GM18505 (cell line): Measurements from ENCODE around the gene MYCBP.

Experiments used
- ATAC-seq: cut with Tn5 transposase; IDR thresholded peaks from one replicate; pipeline ENCODE4 v1.9.1; 2021; ENCODE audit not compliant: unreplicated experiment
- POLR2A ChIP-seq: IDR thresholded peaks from 4 replicates; pipeline ENCODE4 v1.6.1; 2011; ENCODE audit warnings: borderline replicate concordance; ENCODE audit not compliant: insufficient read depth, insufficient read length; ENCODE audit errors: extremely low read depth

The MYCBP gene

GRCh38 chr1:38820860-38821259, 52.3 kb downstream of the MYCBP start:
- TF ChIP-seq POLR2A: no peak
- no peak for ATAC-seq

DNA sequence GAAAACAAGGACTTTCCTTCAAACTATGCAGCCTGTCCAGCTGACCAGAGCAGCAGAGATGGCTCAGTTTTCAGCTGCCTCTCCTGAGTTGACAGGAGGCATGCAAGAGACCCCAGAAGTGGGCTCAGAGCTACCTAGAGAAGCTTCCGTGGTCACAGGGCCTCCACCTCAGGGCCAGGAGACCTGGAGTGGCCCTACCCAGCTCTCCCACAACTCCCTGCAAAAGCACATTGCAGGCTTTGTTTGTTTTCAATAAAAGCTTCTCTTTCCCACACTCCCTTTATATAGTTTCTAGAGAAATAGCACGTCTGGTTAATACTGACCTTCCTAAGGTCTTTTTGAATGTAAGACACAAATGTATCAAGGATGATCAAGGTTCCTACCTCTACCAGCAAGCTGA, 53.6 kb downstream of the MYCBP start:
- no peak for ATAC-seq
- TF ChIP-seq POLR2A: no peak

DNA sequence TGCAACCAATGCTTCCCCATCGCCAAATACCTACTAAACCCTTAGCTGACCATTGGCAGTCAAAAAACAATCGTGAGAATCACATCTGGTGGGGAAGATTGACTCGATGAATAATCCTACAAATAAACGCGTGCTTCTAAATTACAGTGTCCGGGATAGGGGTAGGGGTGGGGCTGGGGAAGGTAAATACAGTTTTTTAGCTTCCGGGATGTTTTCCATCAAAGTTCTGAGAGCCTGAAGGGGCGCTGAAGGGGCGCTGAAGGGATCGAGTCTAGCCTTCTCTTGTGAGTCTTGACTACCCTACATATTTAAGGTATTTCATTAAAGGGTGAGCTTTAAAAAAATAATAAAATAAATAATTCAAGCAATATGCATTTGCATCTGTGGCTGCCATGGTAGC, 54.1 kb downstream of the MYCBP start:
- TF ChIP-seq POLR2A: no peak
- no peak for ATAC-seq

- no peak for TF ChIP-seq POLR2A
- no peak for ATAC-seq
Observed at GRCh38 chr1:38818175-38818976, 54.8 kb downstream of the MYCBP start.

GRCh38 chr1:38817267-38818174, 55.6 kb downstream of the MYCBP start:
- TF ChIP-seq POLR2A: no peak
- no peak for ATAC-seq

DNA sequence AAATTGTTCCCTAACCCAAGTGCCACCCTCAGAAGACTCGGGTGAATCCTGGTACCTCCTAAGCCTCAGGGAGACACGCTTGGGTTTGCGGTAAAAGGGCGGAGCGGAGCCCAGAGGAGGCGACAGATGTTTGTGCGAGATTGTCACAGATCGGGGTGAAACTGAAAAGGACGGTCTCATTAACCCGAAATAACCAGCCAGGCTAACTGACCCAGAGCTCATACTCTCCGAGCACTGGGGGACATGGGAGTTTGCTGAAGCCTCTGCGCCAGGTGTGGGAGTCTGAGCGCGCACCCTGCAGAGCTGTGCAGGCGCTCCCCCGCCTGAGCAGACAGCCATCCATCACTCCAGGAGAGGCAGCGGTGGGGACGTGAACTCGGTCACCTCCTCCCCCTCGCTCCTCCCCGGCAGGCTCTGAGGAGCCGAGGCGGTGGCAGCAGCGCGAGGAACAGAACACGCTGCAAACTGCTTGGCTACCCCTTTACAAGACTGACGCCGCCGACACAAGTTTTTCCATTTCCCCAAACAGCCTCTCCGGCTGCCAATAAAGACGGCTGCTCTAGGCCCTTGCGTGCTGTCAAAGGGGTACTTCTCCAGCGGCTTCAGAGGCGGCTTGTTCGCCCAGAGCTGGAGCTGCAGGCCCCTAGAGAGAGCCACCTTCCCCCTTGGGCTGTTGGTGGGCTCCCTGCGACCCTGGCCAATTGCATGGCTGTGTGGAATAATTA, 57.1 kb downstream of the MYCBP start:
- no peak for TF ChIP-seq POLR2A
- no peak for ATAC-seq

GRCh38 chr1:38814984-38815464, 58.1 kb downstream of the MYCBP start:
- no peak for ATAC-seq
- no peak for TF ChIP-seq POLR2A

- no peak for TF ChIP-seq POLR2A
- ATAC-seq: no peak
Observed at GRCh38 chr1:38814444-38814983, 58.6 kb downstream of the MYCBP start.

GRCh38 chr1:38812981-38813380, 60.2 kb downstream of the MYCBP start:
- no peak for ATAC-seq
- no peak for TF ChIP-seq POLR2A
